Transverse colon (tissue), 4 donors: Measurements from ENCODE around the gene TTC12. TPM values are rescaled to one million over a fixed set of nuclear protein-coding genes. Genes with fewer than 3 reads are reported as not detected.

ENCODE experiments used
- DNase-seq: peaks from one replicate; pipeline ENCODE4 v3.0.0-alpha.2; 2019
- H3K27ac ChIP-seq, 4 donors: fragments of 200-600 bp; sonication (generic); 2 replicates each; pipeline ENCODE4 v1.5.1; 2016 to 2018; ENCODE audit warnings: inconsistent platforms in 4 of 4
- H3K27me3 ChIP-seq: fragments of 200-600 bp; sonication (generic); 2 replicates; pipeline ENCODE4 v1.5.1; 2017; ENCODE audit warnings: inconsistent platforms
- H3K36me3 ChIP-seq, 4 donors: fragments of 200-600 bp; sonication (generic); 2 replicates each; pipeline ENCODE4 v1.5.1; 2017 to 2019; ENCODE audit warnings: inconsistent platforms in 4 of 4
- H3K4me1 ChIP-seq, 4 donors: fragments of 200-600 bp; sonication (generic); 2 replicates each; pipeline ENCODE4 v1.5.1; 2017 to 2020; ENCODE audit warnings: inconsistent platforms in 4 of 4
- H3K4me3 ChIP-seq, 4 donors: fragments of 200-600 bp; sonication (generic); 1 replicate in 1 of 4; 2 replicates in 3 of 4; pipeline versions ENCODE4 v1.5.1 to v1.6.1; 2017 to 2019; ENCODE audit warnings: inconsistent platforms in 4 of 4
- H3K9me3 ChIP-seq, 2 donors: fragments of 200-600 bp; sonication (generic); 2 replicates each; pipeline ENCODE4 v1.5.1; 2017 to 2019; ENCODE audit warnings: inconsistent platforms in 2 of 2
- CTCF ChIP-seq, 5 experiments: fragments of 200-600 bp in 3 of 5; fragments of 450-650 bp in 2 of 5; sonication (generic) in 3 of 5; IDR thresholded peaks; 1 replicate in 2 of 5; 2 replicates in 3 of 5; pipeline ENCODE4 v1.5.1; 2016 to 2017; ENCODE audit warnings: antibody characterized with exemption in 5 of 5, inconsistent platforms in 3 of 5, mild to moderate bottlenecking in 2 of 5, moderate library complexity in 1 of 5
- EP300 ChIP-seq: sonication (generic); formaldehyde crosslinking; IDR thresholded peaks from one replicate; pipeline ENCODE4 v1.6.1; 2017; ENCODE audit warnings: antibody characterized with exemption, low read depth
- POLR2A ChIP-seq: fragments of 450-650 bp; IDR thresholded peaks from one replicate; pipeline ENCODE4 v1.6.1; 2016; ENCODE audit warnings: antibody characterized with exemption, mild to moderate bottlenecking, moderate library complexity
- POLR2AphosphoS5 ChIP-seq, 3 donors: sonication (generic); formaldehyde crosslinking; IDR thresholded peaks; one replicate each; pipeline ENCODE4 v1.6.1; 2016; ENCODE audit warnings: antibody characterized with exemption in 3 of 3
- WGBS, 2 donors: methylation state at CpG; one replicate each; pipeline ENCODE4 v1.1.5; 2018; ENCODE audit warnings: low coverage in 1 of 2; 5-methylcytosine and 5-hydroxymethylcytosine counted together
- in situ Hi-C, 4 donors: fragments of 200-750 bp; cut with MboI; loops; one replicate each; pipeline versions ENCODE4 v1.15.0 to v1.15.1; 2017; ENCODE audit warnings: low sequenced_read_pairs in 3 of 4, low pct_ligation_motif_present in 1 of 4, low pct_unique_long_range_greater_than_20kb in 1 of 4
- intact Hi-C: fragments of 100-400 bp; cut with DNase I; formaldehyde crosslinking; loops from one replicate; pipeline ENCODE4 v1.15.1; 2023; ENCODE audit warnings: low total_unique reads
- total RNA-seq, 4 donors: library from RNA; depleted of rRNA; stranded (reverse); fragments of >200 nt; gene quantifications; one replicate each; pipeline ENCODE4 v1.1.0, GENCODE V29; 2016

TTC12 gene
- total RNA-seq, 4 donors from 2014 or later: 10.3 to 24.1 (median 16.0) TPM

- no peak for DNase-seq
- no peaks in the 10 kb centered on the region for H3K4me1 ChIP-seq
- intact Hi-C loops: no loop called here
- no peaks in the 10 kb centered on the region for H3K27me3 ChIP-seq
- WGBS, 2 donors: 70 to 85% methylated on average over 2 of the region's 2 CpGs
- H3K4me3 ChIP-seq: no peak overlapping the region
- H3K9me3 ChIP-seq: no peaks in the 10 kb centered on the region
- no peak for TF ChIP-seq CTCF (IDR thresholded peaks at IDR 0.05)
- no peaks in the 10 kb centered on the region for H3K36me3 ChIP-seq
- in situ Hi-C loops: loop anchor here in 3 of 4 donors (25.0 kb wide), 2 partner anchors 989 to 1064 kb away; no protein-coding TSS in a partner anchor
- H3K27ac ChIP-seq: no peak overlapping the region
Observed at GRCh38 chr11:113276466-113276865, 37.9 kb upstream of the TTC12 start.

- no peaks in the 10 kb centered on the region for H3K27me3 ChIP-seq
- 86 to 100% methylated on average over 4 to 5 of the region's 5 CpGs for WGBS, 2 donors
- no peaks in the 10 kb centered on the region for H3K9me3 ChIP-seq
- TF ChIP-seq POLR2AphosphoS5 (IDR thresholded peaks at IDR 0.05) (no peak), CTCF (IDR thresholded peaks at IDR 0.05) (no peak), POLR2A (no peak), EP300 (no peak)
- H3K4me3 ChIP-seq: no peak overlapping the region
- intact Hi-C loops: no loop called here
- DNase-seq: no peak
- no peaks in the 10 kb centered on the region for H3K4me1 ChIP-seq
- in situ Hi-C loops: loop anchor here in 3 of 4 donors (25.0 kb wide), 2 partner anchors 991 to 1066 kb away; no protein-coding TSS in a partner anchor
- no peaks in the 10 kb centered on the region for H3K36me3 ChIP-seq
- no peak overlapping the region for H3K27ac ChIP-seq
Observed at GRCh38 chr11:113277907-113278306, 36.5 kb upstream of the TTC12 start.

GRCh38 chr11:113278481-113278880 is 35.9 kb upstream of the TTC12 start:
- Histone ChIP-seq H3K4me1 (no peaks in the 10 kb centered on the region), H3K27me3 (no peaks in the 10 kb centered on the region), H3K36me3 (no peaks in the 10 kb centered on the region), H3K9me3 (no peaks in the 10 kb centered on the region), H3K4me3 (no peak overlapping the region), H3K27ac (no peak overlapping the region)
- no peak for TF ChIP-seq EP300
- TF ChIP-seq POLR2AphosphoS5 (IDR thresholded peaks at IDR 0.05): no peak
- TF ChIP-seq POLR2A: no peak
- no peak for TF ChIP-seq CTCF (IDR thresholded peaks at IDR 0.05)
- no peak for DNase-seq
- 88% methylated on average over 8 to 9 of the region's 9 CpGs for WGBS, 2 donors
- intact Hi-C loops: no loop called here
- in situ Hi-C loops: loop anchor here in 3 of 4 donors (25.0 kb wide), 2 partner anchors 991 to 1066 kb away; no protein-coding TSS in a partner anchor

GRCh38 chr11:113278925-113279324 is 35.5 kb upstream of the TTC12 start:
- Histone ChIP-seq H3K27me3 (no peaks in the 10 kb centered on the region), H3K27ac (no peak overlapping the region), H3K4me3 (no peak overlapping the region), H3K4me1 (no peaks in the 10 kb centered on the region), H3K36me3 (no peaks in the 10 kb centered on the region), H3K9me3 (no peaks in the 10 kb centered on the region)
- 71 to 75% methylated on average over 2 to 4 of the region's 4 CpGs for WGBS, 2 donors
- no peak for TF ChIP-seq POLR2A
- no peak for TF ChIP-seq EP300
- TF ChIP-seq POLR2AphosphoS5 (IDR thresholded peaks at IDR 0.05): no peak
- TF ChIP-seq CTCF (IDR thresholded peaks at IDR 0.05): no peak
- DNase-seq: no peak
- intact Hi-C loops (no loop called here), in situ Hi-C loops (loop anchor here in 3 of 4 donors (25.0 kb wide), 2 partner anchors 992 to 1067 kb away; no protein-coding TSS in a partner anchor)
